ENCODE measurements around the gene CDC14B.
"Not testable (repeated sequence)": the region's sequence is repeated elsewhere in the genome, so short reads cannot be mapped to it uniquely, and the experiment has no call there.

Gene CDC14B

GRCh38 chr9:96616817-96617438 lies 2.7 kb downstream of the CDC14B start:
- peaks cover 66% of the 10 kb centered on the region for H3K27me3 Mint-ChIP-seq
- no peaks in the 10 kb centered on the region for H3K36me3 Mint-ChIP-seq

GRCh38 chr9:96615411-96615810 lies 4.2 kb downstream of the CDC14B start:
- Mint-ChIP-seq H3K36me3 (no peaks in the 10 kb centered on the region), H3K4me1 (peaks cover 13% of the 10 kb centered on the region), H3K4me3 (no peak overlapping the region), H3K27me3 (peaks cover 55% of the 10 kb centered on the region), H3K27ac (no peak overlapping the region), H3K9me3 (no peaks in the 10 kb centered on the region)
- DNase-seq = no peak
- CTCF ChIA-PET = no interaction called here

More at GRCh38 chr9:96616817-96617438, 2.7 kb downstream of the CDC14B start:
- no peaks in the 10 kb centered on the region for H3K9me3 Mint-ChIP-seq
- no peak overlapping the region for H3K27ac Mint-ChIP-seq
- peaks cover 16% of the 10 kb centered on the region for H3K4me1 Mint-ChIP-seq
- H3K4me3 Mint-ChIP-seq = no peak overlapping the region
- DNase-seq = no peak
- CTCF ChIA-PET = no interaction called here

GRCh38 chr9:96614664-96615063 lies 5.0 kb downstream of the CDC14B start:
- H3K27me3 Mint-ChIP-seq = peaks cover 48% of the 10 kb centered on the region
- CTCF ChIA-PET = interaction anchor here (0.7 kb wide), 1 partner anchor 174 kb away, joined by 3 read pairs; no protein-coding TSS in a partner anchor
- not testable (repeated sequence) for H3K36me3 Mint-ChIP-seq

GRCh38 chr9:96612966-96613589 lies 6.6 kb downstream of the CDC14B start:
- CTCF ChIA-PET = no interaction called here
- Mint-ChIP-seq H3K4me1 (peaks cover 2% of the 10 kb centered on the region), H3K27ac (no peak overlapping the region), H3K27me3 (peaks cover 42% of the 10 kb centered on the region), H3K36me3 (no peaks in the 10 kb centered on the region), H3K9me3 (no peaks in the 10 kb centered on the region), H3K4me3 (no peak overlapping the region)
- no peak for DNase-seq

More at GRCh38 chr9:96614664-96615063, 5.0 kb downstream of the CDC14B start:
- H3K9me3 Mint-ChIP-seq, H3K27ac Mint-ChIP-seq, H3K4me1 Mint-ChIP-seq, DNase-seq, H3K4me3 Mint-ChIP-seq: not testable (repeated sequence)

- Mint-ChIP-seq H3K27ac (no peak overlapping the region), H3K4me1 (no peaks in the 10 kb centered on the region), H3K4me3 (no peak overlapping the region), H3K36me3 (no peaks in the 10 kb centered on the region), H3K9me3 (no peaks in the 10 kb centered on the region), H3K27me3 (peaks cover 41% of the 10 kb centered on the region)
- no peak for DNase-seq
- CTCF ChIA-PET = no interaction called here
Measured at GRCh38 chr9:96612105-96612965, 7.3 kb downstream of the CDC14B start.

GRCh38 chr9:96611302-96611701 lies 8.3 kb downstream of the CDC14B start:
- peaks cover 40% of the 10 kb centered on the region for H3K27me3 Mint-ChIP-seq
- no peak for DNase-seq

GRCh38 chr9:96609732-96610131 lies 9.9 kb downstream of the CDC14B start:
- H3K4me3 Mint-ChIP-seq = no peak overlapping the region
- CTCF ChIA-PET = no interaction called here
- no peaks in the 10 kb centered on the region for H3K4me1 Mint-ChIP-seq
- H3K27ac Mint-ChIP-seq = no peak overlapping the region
- no peaks in the 10 kb centered on the region for H3K36me3 Mint-ChIP-seq
- no peak for DNase-seq
- H3K27me3 Mint-ChIP-seq = peaks cover 31% of the 10 kb centered on the region
- H3K9me3 Mint-ChIP-seq = no peaks in the 10 kb centered on the region

More at GRCh38 chr9:96611302-96611701, 8.3 kb downstream of the CDC14B start:
- Mint-ChIP-seq H3K36me3 (no peaks in the 10 kb centered on the region), H3K9me3 (no peaks in the 10 kb centered on the region), H3K27ac (no peak overlapping the region), H3K4me1 (no peaks in the 10 kb centered on the region), H3K4me3 (no peak overlapping the region)
- CTCF ChIA-PET = no interaction called here

- CTCF ChIA-PET = no interaction called here
- peaks cover 23% of the 10 kb centered on the region for H3K27me3 Mint-ChIP-seq
- no peak overlapping the region for H3K4me3 Mint-ChIP-seq
- H3K4me1 Mint-ChIP-seq = no peaks in the 10 kb centered on the region
- H3K9me3 Mint-ChIP-seq = no peaks in the 10 kb centered on the region
- no peak for DNase-seq
- H3K27ac Mint-ChIP-seq = no peak overlapping the region
- no peaks in the 10 kb centered on the region for H3K36me3 Mint-ChIP-seq
Measured at GRCh38 chr9:96607971-96608370, 11.7 kb downstream of the CDC14B start.

GRCh38 chr9:96605328-96605727 lies 14.3 kb downstream of the CDC14B start:
- CTCF ChIA-PET = no interaction called here
- no peak for DNase-seq
- no peaks in the 10 kb centered on the region for H3K9me3 Mint-ChIP-seq
- no peaks in the 10 kb centered on the region for H3K36me3 Mint-ChIP-seq
- no peak overlapping the region for H3K4me3 Mint-ChIP-seq
- no peaks in the 10 kb centered on the region for H3K4me1 Mint-ChIP-seq
- H3K27ac Mint-ChIP-seq = no peak overlapping the region
- peaks cover 15% of the 10 kb centered on the region for H3K27me3 Mint-ChIP-seq

GRCh38 chr9:96604004-96604319 lies 15.7 kb downstream of the CDC14B start:
- no peak for DNase-seq
- CTCF ChIA-PET = no interaction called here
- H3K9me3 Mint-ChIP-seq = no peaks in the 10 kb centered on the region
- no peak overlapping the region for H3K27ac Mint-ChIP-seq
- peaks cover 12% of the 10 kb centered on the region for H3K27me3 Mint-ChIP-seq
- H3K4me1 Mint-ChIP-seq = no peaks in the 10 kb centered on the region
- no peaks in the 10 kb centered on the region for H3K36me3 Mint-ChIP-seq
- no peak overlapping the region for H3K4me3 Mint-ChIP-seq

- Mint-ChIP-seq H3K9me3 (no peaks in the 10 kb centered on the region), H3K36me3 (no peaks in the 10 kb centered on the region), H3K27me3 (peaks cover 11% of the 10 kb centered on the region), H3K27ac (no peak overlapping the region), H3K4me3 (no peak overlapping the region), H3K4me1 (no peaks in the 10 kb centered on the region)
- CTCF ChIA-PET = no interaction called here
- no peak for DNase-seq
Measured at GRCh38 chr9:96603305-96604003, 16.2 kb downstream of the CDC14B start.

- Mint-ChIP-seq H3K27me3 (peaks cover 8% of the 10 kb centered on the region), H3K36me3 (no peaks in the 10 kb centered on the region), H3K9me3 (no peaks in the 10 kb centered on the region), H3K4me3 (no peak overlapping the region), H3K4me1 (no peaks in the 10 kb centered on the region), H3K27ac (no peak overlapping the region)
- DNase-seq = no peak
- CTCF ChIA-PET = no interaction called here
Measured at GRCh38 chr9:96599298-96599697, 20.3 kb downstream of the CDC14B start.

- Mint-ChIP-seq H3K9me3 (no peaks in the 10 kb centered on the region), H3K4me1 (no peaks in the 10 kb centered on the region), H3K27ac (no peak overlapping the region), H3K4me3 (no peak overlapping the region), H3K27me3 (peaks cover 14% of the 10 kb centered on the region), H3K36me3 (no peaks in the 10 kb centered on the region)
- CTCF ChIA-PET = no interaction called here
- DNase-seq = no peak
Measured at GRCh38 chr9:96596601-96597111, 23.0 kb downstream of the CDC14B start.
